Body of pancreas (tissue), 4 donors: ENCODE data around the gene TEF.

ENCODE experiments used
- CTCF ChIP-seq, 7 experiments: fragments of 450-650 bp in 4 of 7; fragments of 200-600 bp in 3 of 7; sonication (generic) in 3 of 7; IDR thresholded peaks; one replicate each; pipeline ENCODE4 v1.5.1; 2016 to 2019; ENCODE audit warnings: antibody characterized with exemption in 7 of 7
- POLR2A ChIP-seq, 3 donors: fragments of 450-650 bp; IDR thresholded peaks; one replicate each; pipeline ENCODE4 v1.6.1; 2016; ENCODE audit warnings: antibody characterized with exemption in 3 of 3, mild to moderate bottlenecking in 2 of 3

DNA sequence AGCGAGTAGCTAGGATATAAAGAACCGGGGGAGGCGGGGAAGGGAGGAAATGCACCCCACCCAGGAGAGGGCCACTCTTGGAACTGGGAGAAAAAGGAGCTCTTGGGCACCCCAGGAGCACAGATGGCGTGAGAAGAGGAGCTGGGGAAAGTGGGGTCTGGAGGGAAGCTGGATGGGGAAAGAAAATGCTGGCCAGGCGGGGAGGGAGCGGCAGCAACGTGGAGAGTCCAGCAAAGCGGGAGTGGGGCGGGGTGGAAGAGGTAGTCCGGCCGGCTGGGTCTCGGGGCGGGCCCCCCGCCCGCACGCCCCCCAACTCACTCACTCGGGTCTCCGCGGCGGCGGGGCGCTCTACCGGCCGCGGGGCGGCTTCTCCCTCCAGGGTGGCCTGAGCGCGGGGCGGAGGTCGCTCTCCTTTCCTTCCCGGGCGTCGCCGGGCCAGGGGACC lies 64.3 kb downstream of the TEF start:
- TF ChIP-seq CTCF (IDR thresholded peaks at IDR 0.05): no peak
- TF ChIP-seq POLR2A (IDR thresholded peaks at IDR 0.05): no peak
